NCI-H2196 treated with DMSO at 0.1 percent for 48 hours (cell line): ENCODE results near the gene BST2.

Source experiments
- DNase-seq: peaks from one replicate; lab custom pipeline; 2025; ENCODE audit not compliant: unreplicated experiment; lab: John Stamatoyannopoulos, UW

BST2 gene, protein sequence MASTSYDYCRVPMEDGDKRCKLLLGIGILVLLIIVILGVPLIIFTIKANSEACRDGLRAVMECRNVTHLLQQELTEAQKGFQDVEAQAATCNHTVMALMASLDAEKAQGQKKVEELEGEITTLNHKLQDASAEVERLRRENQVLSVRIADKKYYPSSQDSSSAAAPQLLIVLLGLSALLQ

DNA sequence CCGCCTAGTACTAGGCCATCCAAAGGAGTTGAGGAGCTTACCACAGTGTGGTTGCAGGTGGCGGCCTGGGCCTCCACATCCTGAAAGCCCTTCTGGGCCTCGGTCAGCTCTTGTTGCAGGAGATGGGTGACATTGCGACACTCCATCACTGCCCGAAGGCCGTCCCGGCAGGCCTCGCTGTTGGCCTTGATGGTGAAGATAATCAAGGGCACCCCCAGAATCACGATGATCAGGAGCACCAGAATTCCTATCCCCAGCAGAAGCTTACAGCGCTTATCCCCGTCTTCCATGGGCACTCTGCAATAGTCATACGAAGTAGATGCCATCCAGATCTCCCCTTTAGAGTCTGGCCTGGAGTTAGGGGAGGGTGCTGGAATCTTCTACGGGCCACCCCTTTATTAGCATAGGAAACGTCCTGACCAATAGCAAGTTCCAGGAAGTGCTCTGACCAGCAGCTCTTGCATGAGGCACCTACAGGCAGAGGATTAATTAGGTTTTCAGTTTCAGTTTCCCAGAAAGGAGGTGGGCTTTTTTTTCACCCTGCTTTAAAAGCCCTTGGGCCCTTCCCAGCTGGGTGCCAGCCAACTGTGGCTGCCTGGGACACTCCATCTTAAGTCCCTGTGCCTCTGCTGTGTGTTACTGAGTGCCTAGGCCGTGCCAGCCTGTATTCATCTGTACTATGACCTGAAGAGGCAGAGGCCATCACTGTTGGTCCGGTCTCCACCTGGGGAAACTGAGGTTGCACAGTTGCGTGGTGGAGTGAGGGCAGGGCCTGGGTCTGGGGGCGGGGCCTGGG lies at the start of gene BST2:
Gene BST2, minus strand, starts transcription at position 381 of the 796 bp plus-strand sequence. Its CDS starts 55 bp downstream, at position 326.
- DNase-seq, result no peak

DNA sequence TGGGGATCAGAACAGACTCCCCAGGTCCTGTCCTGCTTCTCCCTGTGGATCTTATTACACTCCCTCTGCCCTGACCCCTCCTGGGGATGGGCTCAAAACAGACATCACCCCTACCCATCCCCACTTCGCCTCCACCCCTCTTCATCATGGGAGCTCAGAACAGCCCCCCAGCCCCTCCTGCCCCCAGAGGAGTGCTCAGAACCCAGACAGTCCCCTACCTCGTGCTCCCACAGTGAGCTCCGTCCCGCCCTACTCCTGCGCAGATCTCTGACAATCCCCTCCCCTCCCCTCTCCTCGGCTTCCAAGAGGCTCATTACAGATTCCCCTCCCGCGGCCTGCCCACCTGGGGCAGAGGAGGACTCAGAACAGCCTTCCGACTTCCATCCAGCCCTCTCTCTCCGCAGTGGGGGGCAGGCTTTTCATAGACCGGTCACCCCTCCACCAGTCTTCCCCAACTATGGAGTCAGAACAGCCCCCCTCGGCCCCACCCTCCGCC lies 49.2 kb upstream of the BST2 start:
- DNase-seq, result no peak

DNA sequence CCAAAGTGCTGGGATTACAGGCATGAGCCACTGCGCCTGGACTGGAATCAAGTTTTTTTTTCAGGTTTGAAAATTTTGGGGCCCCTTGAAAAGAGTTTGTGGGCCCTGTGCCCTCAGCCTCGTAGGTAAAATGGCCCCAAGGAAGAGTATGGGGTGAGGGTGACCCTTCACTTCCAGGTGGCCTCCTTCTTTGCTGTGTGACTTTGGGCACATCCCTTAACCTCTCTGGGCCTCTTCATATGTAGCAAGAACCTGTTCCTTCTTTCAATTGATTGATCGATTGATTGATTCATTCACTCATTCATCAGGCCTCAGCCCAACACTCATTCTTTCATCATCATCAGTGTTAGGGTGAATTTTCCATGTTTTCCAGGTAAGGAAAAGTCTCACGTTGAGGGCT lies 46.4 kb upstream of the BST2 start:
- no peak for DNase-seq

DNA sequence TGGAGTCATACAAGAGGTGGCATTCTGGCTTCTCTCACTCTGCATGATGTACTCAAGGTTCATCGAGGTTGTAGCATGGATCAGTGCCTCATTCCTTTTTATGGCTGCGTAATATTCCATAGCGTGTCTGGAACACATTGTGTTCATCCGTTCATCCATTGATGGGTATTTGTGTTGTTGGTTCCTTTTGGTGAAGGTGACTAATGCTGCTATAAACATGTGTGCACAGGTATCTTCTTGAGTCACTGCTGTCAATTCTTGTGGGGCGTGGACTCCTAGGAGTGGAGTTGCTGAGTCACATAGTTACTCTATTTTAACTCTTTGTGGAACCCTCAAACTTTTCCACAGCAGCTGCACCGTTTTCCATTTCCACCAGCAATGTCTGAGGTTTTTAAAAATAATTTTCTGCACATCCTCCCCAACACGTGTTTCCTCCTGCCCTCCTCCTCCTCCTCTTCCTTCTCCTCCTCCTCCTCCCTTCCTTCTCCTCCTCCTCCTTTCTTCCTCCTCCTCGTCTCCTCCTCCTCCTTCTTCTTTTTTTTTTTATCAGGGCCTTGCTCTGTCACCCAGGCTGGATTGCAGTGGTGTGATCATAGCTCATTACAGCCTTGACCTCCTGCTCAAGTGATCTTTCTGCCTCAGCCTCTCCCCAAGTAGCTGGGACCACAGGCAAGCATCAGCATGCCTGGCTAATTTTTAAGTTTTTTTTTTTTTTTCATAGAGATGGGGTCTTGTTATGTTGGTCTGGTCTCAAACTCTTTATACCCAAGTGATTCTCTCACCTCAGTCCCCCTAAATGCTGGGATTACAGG lies 45.0 kb upstream of the BST2 start:
- DNase-seq, result no peak

DNA sequence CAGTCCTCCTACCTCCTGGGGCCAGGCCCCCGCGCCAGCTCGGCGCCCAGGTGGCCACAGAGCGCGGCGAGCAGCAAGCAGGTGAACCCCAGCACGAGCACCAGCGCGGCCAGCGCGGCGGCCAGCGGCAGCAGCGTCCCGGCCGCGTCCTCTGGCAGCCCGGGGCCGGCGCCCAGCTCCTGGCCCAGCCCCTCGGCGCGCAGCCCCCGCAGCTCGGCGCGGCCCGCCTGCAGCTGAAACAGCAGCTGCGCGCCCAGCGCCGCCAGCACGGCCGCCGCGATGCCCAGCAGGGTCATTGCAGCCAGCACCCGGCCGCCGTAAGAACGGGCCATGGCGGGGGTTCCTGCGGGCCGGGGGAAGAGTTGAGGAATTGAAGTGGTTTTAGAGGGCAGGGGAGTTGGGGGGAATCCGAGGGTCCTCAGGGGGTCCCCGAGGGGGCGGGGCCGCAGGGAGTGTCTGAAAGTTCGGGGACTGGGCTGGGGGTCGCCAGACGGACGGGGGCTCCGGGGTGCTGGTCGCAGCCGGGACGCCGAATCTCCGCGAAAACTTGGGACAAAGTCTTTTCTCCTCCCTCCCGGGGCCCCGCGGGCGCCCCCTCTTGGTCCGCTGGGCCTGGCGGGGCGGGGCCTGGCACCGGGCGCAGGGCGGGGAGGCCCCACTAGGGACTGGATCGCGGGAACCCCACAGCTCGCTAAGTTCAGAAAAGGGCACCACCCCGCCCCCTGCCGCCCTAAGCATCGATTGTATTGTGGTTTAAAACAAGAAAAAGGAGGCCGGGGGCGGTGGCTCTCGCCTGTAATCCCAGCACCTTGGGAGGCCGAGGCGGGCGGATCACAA lies 42.9 kb upstream of the BST2 start, which contains the start of gene TMEM221:
Gene TMEM221, minus strand, starts transcription at position 538 of the 837 bp plus-strand sequence. Its CDS starts 206 bp downstream, at position 332.
- no peak for DNase-seq

DNA sequence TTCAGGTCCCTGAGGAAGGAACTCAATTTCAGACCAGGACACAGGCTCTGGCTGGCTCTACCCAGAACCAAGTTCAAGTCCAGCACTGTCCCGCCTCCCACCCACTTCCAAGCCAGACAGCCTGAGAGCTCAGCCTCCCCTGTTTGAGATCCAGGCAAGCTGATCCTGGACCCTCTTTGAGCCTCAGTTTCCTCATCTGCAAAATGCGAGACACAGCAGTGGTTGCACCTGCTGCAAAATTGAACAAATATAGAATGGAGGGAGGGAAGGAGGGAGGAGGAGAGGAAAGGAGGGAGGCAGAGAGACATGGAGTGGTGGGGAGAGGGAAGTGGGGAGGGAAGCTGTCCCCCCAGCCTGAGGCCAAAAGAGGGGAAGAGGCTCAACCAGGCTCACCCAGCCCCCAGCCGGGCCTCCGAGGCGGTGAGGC lies 42.3 kb upstream of the BST2 start:
- no peak for DNase-seq

DNA sequence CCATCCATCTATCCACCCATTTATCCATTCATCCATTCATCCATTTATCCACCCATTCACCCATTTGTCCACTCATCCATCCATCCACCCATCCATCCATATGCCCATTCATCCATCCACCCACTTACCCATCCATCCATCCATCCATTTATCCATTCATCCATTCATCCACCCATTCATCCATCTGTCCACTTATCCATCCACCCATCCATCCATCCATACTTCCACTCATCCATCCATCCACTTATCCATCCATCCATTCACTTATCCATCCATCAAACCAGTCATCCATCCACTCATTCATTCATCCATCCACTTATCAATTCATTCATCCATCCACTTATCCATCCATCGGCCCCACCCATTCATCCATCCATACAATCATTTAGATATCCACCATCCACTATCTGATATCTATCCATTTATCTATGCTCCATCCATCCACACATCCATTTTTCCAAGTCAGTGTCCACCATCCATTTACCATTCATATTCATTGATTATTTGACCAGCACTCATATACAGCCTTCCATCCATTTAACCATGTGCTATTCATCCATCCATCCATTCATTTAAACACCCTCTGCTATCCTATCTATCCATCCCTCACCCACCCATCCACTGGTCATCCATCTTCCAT lies 40.2 kb upstream of the BST2 start:
- DNase-seq, result no peak

DNA sequence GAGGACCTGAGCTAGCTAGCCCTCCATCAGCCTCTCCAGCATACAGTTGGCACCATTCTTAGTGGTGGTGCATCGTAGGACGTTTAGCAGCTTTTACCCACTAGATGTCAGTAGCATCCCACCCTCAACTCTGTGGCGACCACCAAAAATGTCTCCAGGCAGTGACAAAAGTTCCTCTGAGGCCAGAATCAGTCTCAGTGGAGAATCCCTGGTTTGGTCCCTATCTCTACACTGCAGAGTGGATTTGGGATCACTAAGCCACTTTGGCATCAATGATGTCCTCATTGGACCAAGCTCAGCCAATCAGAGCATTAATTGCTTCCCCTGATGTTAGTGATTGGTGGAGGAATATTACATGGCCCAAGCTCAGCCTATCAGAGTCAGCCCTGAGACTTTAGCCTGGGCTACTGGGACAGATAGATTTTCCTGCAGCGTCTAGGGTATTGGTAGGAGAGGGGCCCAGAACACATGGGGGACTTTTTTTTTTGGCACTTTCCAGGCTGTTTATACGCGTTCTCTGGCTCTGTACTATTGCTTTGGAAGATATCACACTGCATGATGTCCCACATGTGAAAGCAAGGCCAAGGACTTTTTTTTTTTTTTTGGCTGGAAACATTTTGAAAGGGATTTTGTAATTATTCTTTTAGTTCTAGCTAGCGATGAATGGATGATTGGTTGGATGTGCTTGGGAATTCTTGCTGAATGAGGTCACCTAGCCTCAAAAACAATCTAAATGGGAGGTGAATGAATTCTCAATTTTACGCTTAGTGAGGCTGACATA lies 36.0 kb upstream of the BST2 start:
- peak; percentile 13 for DNase-seq

DNA sequence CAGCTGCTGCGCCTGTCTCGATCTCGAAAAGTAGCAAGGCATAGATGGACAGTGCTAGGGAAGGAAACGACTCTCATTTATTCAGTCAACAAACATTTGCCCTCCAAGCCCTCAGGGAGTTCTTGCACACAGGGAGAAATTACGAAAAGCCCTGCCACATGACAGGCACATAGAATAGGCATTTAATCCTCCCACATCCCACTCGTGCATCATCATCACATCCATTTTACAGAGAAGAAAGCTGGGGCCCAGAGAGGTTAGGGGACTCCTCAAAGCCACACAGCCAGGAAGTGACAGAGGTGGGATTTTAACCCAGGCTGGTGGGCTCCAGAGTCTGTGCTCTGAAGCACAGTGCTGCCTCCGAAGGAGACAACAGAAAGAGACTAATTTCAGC lies 31.4 kb upstream of the BST2 start:
- DNase-seq, result no peak

DNA sequence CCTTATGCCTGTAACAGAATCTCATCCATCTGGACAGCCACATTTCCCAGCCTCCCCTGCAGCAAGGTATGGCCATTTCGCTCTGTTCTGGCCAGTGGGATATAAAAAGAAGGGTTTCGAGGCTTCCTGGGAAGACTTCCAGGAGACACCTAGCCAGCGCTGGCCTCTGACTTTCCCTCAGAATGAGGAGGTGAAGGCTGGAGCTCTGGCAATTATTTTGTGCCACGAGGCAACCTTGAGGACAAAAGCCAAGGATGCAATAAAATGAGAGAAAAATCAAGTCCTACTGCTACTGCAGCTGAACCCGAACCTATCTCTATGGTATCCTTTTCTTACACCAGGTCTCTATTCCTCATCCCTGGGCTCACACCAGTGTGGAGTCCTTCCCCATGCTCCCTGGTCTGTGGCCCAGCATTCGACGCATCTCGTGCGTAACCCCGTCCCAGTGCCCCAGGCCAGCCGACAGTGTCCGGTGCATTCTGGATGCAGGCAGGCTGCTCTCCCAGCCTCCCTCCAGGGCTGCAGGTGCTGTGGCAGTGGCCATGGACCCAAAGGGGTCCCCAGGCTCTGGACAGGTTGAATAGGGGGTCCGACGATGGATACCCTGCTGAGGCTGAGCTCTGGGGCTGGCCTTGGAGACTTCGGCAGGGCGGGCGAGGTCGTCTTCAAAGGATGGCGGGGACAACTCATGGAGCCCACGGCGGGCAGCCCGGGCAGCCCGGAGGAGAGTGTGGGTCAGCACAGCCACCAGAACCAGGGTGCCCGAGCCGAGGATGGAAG lies 30.9 kb upstream of the BST2 start:
- no peak for DNase-seq

DNA sequence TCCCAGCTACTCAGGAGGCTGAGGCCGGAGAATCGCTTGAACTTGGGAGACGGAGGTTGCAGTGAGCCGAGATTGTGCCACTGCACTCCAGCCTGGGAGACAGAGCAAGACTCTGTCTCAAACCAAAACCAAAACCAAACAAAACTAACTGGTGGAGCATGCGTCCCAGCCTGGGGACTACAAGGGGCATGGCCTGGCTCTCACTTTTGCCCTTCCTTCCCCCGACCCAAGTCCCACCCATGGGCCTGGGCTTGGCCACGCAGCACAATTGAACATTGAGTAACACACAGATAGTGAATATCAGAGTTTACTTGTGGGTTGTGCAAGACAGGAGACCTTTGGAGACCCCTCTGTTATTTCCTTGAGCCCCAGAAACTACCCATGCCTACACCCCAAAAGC lies 29.8 kb upstream of the BST2 start:
- no peak for DNase-seq

DNA sequence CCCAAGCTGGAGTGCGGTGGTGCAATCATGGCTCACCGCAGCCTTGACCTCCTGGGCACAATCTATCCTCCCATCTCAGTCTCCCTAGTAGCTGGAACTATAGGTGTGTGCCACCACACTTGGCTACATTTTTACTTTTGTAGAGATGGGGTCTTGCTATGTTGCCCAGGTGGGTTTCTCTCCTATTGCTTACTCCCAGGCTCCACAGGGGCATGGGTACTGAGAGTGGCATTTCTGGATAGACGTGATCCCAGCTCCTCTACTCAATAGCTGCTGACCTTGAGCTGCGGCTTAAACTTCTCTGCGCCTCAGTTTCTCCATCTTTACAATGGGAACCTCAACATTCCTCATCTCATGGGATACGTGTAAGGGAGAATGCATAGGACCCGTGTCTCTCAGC lies 26.0 kb upstream of the BST2 start:
- DNase-seq, result no peak

DNA sequence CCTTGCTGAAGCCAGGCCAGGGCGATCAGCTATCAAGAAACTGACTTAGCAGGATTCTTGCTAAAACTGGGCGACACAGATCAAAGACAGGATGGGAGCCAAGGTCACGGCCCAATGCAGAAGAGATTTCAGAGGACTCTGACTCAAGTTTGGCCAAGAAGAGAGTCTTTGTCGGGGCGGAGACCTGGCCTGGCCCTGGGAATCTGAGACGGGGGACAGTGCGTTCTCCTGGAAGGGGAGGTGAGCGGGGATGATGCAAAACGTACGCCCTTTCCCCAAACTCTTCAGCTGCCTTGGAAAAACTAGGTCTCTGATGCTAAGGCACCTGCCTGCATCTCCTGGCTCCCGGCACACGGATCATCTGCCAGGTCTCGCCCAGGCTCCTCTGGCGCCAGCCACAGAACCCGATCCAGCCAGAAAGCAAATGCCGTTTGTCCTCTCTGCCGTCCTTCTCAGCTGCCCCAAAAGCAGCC lies 24.2 kb upstream of the BST2 start:
- DNase-seq, result no peak

DNA sequence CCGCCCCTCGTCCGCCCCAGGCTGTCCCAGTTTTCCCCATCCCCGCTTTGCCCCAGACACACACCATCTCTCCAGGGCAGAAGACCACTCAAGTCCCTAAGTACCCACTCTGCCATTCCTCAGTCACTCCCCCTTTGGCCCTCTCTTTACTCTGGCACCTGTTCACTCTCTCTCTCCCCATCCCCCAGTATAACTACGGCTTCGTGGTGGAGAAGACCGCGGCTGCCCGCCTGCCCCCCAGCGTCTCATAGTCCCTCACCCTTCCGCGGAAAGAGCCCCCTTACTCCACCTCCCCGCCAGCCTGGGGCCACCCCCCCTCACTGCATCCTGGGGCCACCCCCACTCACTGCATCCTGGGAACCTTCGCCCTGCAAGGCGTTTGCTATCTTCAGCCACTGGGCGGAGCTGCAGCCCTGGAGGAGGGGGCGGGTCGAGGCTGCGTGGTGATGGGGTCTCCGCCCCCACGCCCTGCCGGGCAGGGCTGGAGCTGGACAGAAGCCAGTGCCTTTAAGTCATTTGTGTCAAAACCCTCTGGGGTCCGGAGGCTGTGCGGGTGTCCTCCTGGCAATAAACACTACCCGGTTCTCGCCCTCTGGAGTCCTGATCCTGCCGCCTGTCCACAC lies 19.4 kb upstream of the BST2 start:
- no peak for DNase-seq

DNA sequence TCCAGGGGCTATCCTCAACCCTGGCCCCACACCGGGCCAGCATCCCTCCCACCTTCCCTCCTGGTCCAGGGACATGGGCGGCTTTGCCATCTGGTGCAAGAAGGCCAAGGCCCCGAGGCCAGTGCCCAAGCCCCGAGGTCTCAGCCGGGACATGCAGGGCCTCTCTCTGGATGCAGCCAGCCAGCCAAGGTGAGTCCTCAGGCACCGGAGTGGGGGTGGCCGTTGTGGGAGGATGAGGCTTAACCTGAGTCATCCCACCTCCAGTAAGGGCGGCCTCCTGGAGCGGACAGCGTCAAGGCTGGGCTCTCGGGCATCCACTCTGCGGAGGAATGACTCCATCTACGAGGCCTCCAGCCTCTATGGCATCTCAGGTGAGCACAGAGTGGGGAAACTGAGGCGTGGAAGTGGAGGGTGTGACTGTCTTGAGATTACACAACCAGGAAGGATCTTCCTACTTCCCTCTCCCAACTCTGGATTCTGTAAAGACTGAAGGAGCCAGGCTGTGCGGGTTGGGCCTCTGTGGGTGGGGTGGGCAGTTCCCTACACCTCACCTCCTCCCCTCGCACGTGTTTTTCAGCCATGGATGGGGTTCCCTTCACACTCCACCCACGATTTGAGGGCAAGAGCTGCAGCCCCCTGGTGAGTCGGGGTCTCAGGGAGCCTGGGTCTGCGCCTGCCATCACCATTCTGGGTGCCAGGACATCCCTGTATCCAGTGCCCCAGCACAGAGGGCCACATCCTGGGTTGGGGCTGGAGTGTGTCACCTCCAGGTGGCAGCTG lies 18.2 kb upstream of the BST2 start:
- DNase-seq, result no peak

DNA sequence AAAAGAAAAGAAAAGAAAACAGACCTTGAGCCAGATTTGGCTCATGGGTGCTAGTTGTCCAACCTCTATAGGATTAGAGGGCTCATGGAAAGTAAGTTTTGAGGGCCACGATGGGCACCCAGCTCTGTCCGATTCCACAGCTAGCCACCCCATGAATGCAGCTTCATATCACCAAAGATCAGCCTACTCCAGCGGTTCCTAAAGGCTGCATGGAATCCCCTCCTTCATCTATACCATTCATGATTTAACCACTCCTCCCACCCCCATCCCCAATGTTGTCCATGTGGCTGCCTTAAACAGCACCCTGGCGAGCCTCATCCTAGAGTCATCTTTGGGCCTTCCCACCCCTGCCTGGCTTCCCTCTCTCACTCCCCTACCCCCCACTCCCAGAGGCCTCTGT lies 16.5 kb upstream of the BST2 start:
- no peak for DNase-seq

DNA sequence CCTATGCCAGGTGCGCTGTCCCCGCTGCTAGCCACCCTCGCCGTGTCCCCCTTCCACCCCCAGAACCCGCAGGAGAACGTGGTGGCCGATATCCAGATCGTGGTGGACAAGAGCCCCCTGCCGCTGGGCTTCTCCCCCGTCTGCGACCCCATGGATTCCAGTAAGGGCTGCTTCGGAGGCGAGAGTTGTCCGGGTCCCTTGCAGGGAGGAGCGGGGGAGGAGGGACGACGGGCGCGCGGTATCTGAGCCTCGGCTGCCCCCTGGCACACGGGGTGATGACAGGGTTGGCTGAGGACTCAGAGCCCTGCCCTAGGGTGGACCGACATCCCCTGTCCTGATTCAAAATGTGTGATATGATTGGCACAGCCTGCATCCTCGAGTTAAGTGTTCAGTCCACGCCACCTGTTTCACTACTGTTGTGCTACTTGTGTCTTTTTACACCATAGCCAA lies 15.1 kb upstream of the BST2 start:
- peak; percentile 22 for DNase-seq
